COLO668 (cell line): ENCODE measurements around the gene MCC.

Experiments
- DNase-seq: peaks from one replicate; lab custom pipeline; 2025; ENCODE audit not compliant: unreplicated experiment; lab: John Stamatoyannopoulos, UW

MCC gene

GRCh38 chr5:113230711-113231652, 257.3 kb downstream of the MCC start:
- no peak for DNase-seq

GRCh38 chr5:113227798-113228197, 260.5 kb downstream of the MCC start:
- no peak for DNase-seq

GRCh38 chr5:113226116-113226736, 262.0 kb downstream of the MCC start:
- DNase-seq: no peak

GRCh38 chr5:113225259-113225658, 263.0 kb downstream of the MCC start:
- no peak for DNase-seq

GRCh38 chr5:113224605-113225065, 263.6 kb downstream of the MCC start:
- DNase-seq: no peak

GRCh38 chr5:113223831-113224604, 264.2 kb downstream of the MCC start:
- no peak for DNase-seq

- DNase-seq: no peak
Observed at GRCh38 chr5:113223315-113223714, 264.9 kb downstream of the MCC start.

- DNase-seq: no peak
Observed at GRCh38 chr5:113221294-113222176, 266.7 kb downstream of the MCC start.

- no peak for DNase-seq
Observed at GRCh38 chr5:113219695-113220094, 268.6 kb downstream of the MCC start.

- no peak for DNase-seq
Observed at GRCh38 chr5:113218906-113219517, 269.2 kb downstream of the MCC start.

GRCh38 chr5:113218200-113218599, 270.1 kb downstream of the MCC start:
- DNase-seq: no peak

GRCh38 chr5:113217619-113218184, 270.6 kb downstream of the MCC start:
- DNase-seq: no peak

GRCh38 chr5:113216545-113216944, 271.7 kb downstream of the MCC start:
- DNase-seq: no peak

GRCh38 chr5:113215401-113216060, 272.7 kb downstream of the MCC start:
- no peak for DNase-seq

GRCh38 chr5:113214606-113215323, 273.5 kb downstream of the MCC start:
- DNase-seq: no peak

GRCh38 chr5:113213551-113214425, 274.5 kb downstream of the MCC start:
- no peak for DNase-seq

GRCh38 chr5:113212244-113212920, 275.9 kb downstream of the MCC start:
- DNase-seq: no peak
